LHCN-M2 (cell line): Measurements from ENCODE around the gene SPTBN1. TPM values are rescaled to one million over a fixed set of nuclear protein-coding genes. Genes with fewer than 3 reads are reported as not detected.

Experiments used
- DNase-seq: peaks from one replicate; pipeline ENCODE4 v3.0.0-alpha.2; 2012; ENCODE audit warnings: low read depth
- total RNA-seq: library from RNA; depleted of rRNA; stranded (reverse); fragments of >200 nt; gene quantifications from 2 replicates; pipeline ENCODE4 v1.2.3, GENCODE V29; 2014

SPTBN1 gene
- total RNA-seq, 1 experiment from 2014 or later = 169 TPM

DNA sequence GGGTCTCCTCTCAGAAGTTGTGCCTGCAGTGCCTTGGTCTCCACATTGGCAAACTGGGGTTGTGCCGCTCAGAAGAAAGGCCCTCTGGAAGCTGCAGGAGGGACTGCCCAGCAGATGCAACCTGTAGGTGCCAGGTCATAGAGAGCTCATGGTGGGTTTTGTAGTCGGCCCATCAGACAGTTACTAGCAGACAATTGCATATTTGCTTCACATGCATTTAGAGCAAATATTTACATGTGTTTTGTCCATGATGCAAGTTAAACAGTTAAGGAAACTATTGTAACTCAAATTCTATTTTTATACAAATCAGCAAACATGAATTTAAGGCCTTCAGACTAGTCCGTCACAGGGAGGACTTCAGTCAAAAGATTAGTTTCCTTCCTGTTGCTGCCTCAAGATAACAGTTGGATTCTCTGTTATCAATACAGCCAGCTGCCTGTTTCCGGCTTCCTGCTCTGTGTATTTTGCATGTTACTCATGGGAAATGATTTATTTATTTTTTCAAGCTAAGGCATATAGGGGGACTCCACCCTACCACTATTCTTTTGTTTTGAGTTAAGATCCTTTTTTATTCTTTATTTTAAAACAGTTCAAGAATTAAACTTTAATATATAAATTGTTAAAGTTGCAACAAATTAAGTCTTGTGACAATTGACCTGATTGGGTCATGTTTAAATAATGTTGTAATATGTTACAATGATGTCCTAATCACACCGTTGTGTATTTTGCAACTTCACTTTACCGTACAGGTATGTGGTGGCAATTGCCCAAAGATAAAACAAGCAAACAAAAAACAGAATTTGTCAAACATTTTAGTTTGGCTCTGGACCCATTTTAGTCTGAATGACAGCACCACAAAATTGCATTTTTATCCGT is 133.5 kb downstream of the SPTBN1 start:
- DNase-seq = no peak

DNA sequence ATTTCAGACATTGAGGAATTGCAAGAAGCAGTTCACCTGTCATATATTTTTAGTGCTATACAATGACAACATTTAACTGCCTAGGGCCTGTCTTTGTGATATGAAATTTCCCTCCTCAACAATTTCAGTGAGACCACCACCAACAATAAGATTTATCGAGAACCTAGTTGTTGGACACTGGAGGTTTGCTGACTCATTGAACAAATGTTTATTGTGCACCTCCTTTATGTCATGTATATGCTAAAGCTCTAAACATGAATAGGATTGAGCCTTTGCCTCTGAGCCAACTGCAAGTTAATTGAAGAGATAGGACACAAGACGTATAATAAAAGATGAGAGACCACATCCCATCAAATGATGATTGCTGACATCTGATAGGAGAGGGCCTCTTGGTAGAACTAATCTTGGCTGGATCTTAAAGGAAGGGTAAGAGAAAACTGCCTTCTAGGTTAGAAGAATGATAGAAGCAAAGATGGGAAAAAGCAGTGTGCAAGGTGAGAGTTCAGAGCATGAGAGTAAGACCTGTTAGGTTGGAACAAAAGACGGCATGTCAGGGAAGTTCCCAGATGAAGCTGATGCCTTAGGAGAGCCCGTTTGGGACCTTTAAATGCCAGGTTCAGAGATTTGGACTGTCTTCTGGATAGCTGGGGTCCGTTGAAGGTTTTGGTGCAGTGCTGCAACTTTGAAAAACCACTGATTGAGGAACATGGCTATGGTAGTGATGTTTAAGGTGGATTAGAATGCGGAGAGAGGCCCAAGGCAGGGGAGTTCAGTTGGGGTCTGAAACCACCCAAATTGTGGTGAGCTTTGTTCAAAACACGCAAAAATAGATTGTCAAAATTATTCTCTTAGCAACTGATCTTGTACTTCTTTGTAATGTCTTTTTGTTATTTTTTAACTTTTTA is 134.3 kb downstream of the SPTBN1 start:
- DNase-seq = no peak

DNA sequence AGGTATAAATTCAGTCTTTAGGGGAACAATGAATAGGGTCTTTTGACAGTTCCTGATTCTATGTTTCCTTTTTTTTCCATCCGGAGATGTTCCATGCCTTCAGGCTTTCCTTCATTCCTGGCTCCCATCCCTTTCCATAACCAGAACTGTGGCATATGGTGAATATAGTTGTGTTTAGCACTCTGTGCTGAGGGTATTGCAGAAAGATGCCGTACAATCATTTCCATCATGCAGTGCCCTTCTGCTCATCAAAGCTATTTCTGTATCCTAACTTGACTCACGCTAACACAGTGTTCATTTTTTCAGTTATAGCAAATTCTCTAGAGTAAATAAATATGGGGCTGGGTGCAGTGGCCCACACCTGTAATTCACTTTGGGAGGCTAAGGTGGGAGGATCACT is 135.4 kb downstream of the SPTBN1 start:
- DNase-seq = no peak

DNA sequence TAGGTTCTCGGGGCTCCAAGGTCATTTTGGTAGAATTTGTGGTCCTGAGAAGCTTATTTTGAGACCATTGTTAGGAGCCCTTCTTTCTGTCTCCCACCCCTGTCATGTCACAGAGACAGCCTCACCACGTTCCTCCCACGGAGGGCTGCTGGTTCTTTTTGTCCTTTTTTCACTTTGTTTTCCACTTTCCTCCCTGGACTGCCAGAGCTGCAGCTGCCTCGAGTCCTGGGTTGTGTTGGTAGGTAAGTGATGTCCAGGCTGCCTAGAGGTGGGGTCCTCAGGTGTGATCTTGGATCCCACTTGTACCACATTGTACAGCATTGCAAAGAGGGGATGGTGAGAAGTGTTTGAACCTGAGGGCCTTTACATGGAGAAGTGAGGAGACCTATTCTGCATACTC is 137.1 kb downstream of the SPTBN1 start:
- no peak for DNase-seq

DNA sequence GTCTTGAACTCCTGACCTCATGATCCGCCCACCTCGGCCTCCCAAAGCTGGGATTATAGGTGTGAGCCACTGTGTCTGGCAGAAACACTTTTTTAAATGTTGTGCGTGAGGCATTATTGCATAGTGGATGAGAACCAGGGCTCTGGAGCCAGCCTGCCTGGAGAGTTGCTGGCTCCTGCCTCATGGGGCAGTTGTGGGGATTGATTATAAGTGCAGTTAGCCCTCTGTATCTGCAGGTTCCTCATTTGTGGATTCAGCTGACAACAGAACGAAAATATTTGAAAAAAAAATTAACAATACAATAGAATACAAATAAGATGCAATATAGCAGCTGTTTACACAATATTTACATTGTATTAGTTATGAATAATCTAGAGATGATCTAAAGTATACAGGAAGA is 137.9 kb downstream of the SPTBN1 start:
- no peak for DNase-seq

DNA sequence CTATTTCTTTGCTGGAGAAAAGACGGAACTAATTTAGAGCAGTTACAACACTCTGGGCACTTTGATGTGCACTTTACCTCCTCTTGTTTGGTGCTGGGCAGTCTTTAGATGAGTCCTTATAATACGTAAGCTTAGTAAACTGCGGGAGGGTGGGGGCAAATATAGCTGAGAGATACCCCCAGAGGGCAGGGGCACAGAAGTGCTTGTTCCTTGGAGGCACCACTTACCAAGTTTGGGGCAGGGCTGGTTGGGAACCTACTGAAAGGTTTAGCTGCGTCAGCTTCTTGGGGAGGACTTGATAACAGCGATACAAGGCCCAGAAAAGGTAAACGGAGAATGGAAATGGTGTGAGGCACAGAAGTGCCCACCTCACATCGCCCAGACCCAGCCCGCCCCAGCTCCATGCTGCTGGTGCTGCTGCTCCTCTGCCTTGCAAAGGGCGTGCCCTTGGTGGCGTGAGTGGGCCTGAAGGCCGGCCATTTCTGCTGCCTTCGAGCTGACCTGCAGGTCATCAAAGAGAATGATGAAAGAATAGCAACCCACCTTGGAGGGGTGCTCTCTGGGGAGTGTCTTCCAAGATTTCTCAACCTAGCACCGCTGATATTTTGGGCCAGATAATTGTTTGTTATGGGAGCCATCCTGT is 139.2 kb downstream of the SPTBN1 start:
- no peak for DNase-seq

DNA sequence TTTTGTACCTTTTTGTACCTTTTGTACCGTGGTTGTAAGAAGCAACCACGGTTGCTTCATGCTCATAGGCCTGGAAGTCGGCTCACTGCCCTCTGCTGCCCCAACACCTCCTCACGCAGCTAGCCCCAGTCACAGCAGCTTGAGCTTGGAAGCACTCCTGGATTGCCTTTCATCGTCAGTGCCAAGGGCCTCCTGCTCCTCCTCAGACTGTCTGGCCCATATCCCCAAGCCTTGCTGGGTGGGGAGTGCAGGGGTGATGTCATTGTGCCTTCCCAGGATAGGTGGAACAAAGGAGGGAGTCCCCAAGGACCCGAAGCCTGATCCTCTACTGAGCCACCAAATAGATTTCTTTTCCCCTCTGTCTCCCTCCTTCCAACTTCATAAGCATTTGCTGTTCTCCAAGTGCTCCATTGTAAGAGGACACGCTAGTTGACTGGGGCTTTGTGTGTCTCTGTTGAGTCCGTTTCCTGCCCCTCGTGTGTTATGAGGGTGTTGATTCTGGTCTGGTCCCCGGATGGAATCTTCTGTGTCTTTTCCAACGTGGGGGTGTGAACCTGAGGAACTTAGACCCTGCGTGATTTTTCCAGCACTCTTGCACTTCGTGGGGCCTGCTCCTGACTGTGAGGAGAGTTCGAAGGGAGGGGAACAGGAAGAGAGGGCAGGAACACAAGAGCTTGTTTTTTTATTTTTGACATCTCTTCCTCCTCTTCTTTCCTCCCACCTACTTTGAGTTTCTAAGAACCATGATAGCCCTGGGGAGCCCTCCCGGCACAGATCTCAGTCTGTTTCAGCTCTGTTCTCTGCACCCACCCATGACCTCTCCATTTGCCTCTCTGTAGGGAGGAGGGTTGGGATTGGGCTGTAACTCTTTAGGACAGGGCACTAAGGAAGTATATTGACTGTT is 140.1 kb downstream of the SPTBN1 start:
- DNase-seq = no peak

DNA sequence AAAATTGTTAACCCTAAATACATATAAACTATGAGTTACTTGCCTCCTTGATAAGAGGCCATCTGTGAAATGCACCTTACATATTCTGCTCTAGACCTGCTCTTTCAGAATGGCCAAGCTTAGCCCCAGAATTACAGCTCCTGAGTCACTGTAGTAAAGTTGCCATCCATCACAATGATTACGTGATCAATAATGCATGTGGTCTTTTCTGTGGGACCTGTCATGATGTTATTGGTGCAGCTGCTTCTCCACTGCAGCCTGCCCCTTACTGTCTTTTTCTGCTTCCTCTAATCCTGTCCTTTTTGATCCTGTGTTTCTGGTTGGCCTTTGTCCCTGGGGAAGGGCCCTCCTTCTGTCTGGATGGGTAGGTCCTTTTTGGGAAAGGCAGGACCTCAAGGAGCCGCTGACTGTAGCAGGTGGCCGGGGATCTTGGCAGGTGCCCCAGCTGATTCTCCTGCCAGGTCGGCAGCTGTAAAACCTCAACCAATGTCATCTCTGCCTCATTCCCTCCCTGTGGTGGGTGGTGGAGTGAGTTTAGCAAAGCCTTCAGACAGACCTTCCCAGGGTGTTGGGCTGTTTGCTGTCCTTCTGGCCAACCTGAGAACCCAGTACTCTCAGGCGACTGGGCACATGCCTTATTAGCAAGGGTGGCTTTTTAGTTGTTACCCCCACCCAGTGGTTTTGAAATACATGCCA is 141.2 kb downstream of the SPTBN1 start:
- peak; percentile 49 for DNase-seq

DNA sequence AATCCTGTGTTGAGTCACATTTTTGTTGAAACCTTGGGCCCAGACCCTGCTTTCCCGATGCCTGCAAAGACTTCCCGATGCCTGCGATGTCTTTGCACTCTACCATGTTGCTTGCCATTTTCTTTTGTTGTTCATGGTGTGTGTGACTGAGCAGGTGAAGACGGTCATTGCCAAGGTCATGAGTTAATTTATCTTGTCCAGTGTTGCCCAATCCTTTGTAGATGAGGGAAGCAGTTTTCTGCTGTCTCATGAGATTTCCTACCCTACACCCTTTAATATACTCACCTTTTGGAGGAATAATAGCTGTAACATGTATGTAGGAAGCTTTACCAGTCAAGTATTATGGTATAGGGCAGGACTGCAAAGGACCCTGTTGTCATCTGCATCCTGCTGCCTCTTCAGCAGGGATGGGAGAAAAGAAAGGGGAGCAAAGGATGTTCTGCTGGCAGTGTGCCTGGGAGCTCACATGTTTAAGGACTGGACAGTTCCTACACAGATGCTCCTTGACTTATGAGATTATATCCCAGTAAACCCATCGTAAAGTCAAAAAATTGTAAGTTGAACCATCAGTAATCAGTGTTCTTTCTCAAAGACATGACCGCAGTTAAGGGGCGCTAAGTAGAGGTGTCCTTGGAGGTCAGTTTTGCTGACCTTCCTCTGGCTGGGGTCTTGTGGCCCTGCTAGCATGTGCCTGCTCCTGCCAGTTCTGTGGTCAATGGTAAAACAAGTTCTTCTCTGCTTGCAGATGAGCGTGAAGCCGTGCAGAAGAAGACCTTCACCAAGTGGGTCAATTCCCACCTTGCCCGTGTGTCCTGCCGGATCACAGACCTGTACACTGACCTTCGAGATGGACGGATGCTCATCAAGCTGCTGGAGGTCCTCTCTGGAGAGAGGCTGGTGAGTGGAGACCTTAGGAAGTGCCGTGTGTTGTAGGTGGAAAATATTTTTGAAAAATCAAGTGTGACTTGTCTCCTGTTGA is 142.5 kb downstream of the SPTBN1 start:
- peak; percentile 17 for DNase-seq

DNA sequence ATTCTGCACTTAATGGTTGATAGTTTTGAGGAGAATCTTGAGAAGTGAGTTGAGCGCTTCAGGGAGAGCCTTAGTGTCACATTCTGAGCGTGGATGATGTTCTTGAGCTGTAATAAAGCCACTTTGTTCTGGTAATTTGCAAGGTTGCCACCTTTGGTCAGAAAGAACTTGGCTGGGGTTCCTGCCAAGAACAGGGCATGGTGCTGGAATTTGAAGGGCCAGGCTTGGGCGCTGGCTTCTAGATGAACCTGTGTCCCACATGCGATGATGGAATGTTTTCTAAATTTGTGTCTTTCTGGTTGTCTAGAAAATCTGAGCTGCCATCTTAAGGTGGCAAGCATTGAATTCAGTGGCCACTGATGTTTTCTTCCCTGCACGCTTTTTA is 143.2 kb downstream of the SPTBN1 start:
- DNase-seq = no peak

DNA sequence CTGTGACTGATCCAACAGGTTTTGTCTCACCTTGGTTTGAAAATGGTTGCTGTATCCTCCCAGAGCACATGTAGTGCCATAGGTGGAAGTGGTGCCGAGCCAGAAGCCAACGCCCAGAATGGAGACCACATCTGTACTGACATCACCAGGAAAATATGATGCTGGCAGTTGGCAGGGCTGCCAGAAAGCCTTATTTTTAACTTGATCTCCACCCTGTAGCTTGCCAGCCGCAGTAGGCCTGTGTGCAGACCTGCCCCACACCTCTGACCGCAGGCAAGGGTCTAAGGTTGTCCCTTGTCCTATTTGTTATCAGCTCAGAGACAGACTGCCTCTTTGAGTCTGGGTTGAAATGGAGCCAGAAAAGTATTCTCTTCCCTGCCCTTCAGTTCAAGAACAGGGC is 143.8 kb downstream of the SPTBN1 start:
- DNase-seq = peak; percentile 48

DNA sequence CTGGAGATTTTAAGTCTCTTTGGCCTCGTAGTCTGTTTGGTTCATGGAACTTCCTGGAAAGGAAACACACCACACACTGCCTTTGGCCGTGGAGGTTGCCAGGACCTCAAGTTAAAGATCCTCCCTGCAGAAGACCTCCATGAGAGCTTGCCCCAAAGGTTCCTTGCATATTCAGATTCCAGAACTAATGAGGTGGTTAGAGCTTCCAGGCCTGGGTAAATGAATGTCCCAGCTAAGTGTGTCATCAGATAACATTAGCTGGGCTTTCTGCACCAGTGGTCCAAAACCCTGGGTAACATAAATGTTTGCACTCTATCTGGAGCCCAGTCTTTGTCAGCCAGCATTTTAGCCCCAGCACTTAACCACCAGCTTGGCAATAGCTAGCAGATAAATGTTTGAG is 145.2 kb downstream of the SPTBN1 start:
- no peak for DNase-seq

DNA sequence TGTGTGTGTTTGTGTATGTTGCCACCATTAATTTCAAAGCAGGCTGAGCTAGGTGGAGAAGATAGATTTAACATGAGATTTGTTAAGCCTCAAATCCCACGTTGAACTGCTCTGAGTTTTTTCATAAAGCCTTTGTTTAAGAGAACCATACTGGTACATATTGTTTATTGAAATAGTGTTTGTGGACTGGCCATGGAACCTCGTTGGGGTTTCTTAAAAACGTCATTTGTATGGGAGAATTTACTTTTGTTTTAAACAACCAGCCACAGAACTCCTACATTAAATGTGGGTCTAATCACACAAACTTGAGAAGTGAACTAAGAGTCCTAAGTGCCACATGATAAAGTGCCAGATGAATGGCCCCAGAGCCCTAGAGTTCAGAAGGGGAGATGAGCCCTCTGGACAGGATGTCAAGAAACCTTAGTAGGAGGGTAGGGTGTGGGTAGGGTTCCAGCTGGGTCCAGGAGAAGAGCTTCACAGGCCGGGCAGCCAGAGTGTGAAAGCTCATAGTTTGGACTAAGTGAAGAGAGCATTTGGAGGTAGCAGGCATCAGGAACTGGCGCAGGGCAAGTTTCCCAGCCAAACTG is 146.7 kb downstream of the SPTBN1 start:
- DNase-seq = no peak

DNA sequence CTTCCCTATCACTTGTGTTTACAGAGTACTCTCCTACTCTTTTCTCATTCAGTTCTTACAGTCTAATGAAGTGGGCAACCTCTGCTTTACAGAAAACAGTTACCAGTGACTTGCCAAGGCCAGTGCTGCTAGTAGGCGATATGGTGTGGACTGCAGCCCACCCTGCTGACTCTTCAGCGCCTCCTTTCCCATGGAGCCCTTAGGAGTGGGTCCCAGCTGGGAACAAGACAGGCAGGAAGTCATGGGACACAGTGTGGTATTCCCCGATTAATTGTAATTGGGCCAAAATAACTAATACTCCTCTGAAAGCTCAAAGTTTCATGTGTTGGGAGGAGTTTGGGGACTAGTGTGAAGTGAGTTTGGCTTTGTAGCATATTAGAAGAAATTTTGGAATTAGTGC is 147.2 kb downstream of the SPTBN1 start:
- DNase-seq = no peak

DNA sequence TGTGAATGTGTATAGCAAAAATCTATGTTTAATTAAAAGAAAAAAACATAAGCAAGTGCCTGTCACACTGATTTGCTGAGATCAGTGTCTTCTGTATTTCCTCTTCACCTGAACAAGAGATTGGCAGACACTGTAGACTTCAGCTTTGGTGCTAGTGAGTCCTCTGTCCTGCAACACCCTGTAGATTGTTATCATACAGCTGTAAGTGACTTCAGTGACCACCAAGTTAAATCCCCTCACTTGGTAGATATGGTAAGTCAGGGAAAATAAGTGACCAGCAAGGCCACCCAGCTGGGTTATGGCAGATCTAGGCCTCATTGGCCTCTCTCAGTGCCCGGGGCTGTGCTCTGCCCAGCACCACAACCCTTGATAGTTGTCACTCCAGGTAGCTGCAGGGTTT is 147.7 kb downstream of the SPTBN1 start:
- no peak for DNase-seq

DNA sequence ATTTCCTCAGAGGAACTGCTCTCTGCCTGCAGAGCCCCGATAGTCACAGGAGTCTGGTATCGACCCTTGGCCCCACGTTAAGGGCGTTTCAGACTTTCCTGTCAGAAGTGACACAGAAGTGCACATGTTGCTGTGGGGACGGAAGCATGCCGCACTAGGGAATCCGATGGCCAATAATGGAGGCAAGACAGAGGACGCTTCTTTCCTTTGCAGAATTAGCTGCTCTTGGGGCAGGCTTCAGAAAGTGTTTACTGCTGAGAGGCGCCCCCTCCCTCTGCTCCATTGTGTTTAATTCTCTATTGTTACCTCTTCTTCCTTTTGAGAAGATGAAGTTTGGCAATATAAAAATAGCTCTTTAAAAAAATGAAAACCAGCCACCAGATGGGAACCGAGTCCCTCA is 148.7 kb downstream of the SPTBN1 start:
- no peak for DNase-seq

DNA sequence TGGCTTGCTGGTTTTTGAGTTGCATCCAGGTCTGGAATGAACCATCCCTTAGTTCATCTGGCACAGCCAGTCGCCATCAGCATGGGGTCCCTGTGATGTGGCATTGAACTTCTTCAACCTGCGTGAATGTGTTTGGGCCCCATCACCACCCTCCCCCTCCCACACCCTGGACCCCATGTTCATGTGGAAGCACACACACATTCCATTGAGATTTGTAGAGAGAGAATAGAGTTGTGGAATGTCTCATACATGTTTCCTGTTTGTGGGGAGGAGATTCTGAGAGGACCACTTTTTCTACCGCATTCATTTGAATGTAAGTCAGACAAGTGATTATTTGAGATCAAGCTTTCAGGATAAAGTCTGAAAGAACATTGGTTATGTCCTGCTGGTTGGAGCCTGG is 149.7 kb downstream of the SPTBN1 start:
- no peak for DNase-seq

DNA sequence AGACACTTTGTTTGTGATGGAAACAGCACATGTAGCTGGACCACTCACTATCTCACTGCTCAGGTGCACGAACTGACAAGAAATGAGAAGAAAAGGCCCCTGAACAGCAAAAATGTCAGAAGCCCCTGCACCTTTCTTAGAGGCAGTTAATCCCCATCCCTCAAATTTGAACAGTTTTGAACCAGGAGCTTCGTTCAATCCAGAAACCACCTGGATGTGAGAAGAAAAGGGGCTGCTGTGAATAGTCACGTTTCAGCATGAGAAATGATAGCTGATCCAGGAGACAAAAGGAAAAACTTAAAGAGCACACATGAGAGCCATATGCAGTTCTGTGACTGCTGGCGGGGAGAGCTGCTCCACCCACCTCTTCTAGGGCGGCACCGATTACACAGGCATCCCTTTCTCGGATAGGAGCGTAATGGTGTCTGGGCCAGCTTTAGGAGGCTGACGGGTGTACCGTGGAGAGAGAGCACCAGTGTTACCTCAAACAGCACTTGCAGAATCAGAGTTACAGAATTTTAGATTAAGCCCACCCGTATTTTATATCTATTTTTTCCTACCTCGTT is 150.3 kb downstream of the SPTBN1 start:
- no peak for DNase-seq

DNA sequence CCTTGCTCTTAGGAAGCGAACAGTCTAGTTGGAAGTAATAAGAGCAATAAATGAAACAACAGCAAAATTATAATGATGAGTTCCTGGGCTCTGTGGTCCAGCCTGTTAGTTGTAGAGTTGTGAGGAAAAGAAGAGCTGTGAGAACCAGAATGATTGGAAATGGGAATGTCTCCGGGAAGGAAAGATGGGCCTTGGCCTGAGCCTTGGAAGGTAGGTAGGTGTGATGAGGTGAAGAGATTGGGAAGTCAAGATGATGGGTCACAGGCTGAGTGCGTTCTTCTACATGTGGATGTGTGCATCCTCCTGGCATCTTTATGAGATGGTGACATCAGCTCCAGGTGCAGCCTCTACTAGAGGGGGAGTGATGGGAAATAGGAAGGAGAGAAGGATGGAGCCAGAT is 152.1 kb downstream of the SPTBN1 start:
- DNase-seq = no peak
